NCI-H345 (cell line): Measurements from ENCODE around the gene TUBGCP6.

ENCODE experiments used
- DNase-seq: peaks from one replicate; lab custom pipeline; 2025; lab: John Stamatoyannopoulos, UW

The TUBGCP6 gene

GRCh38 chr22:50194037-50194805, 50.6 kb downstream of the TUBGCP6 start:
- no peak for DNase-seq

- no peak for DNase-seq
These were observed 51.2 kb downstream of the TUBGCP6 start for GRCh38 chr22:50193621-50194020.

- DNase-seq = no peak
These were observed 52.2 kb downstream of the TUBGCP6 start for GRCh38 chr22:50192436-50193204.

GRCh38 chr22:50190941-50191741, 53.7 kb downstream of the TUBGCP6 start:
- DNase-seq = no peak

- DNase-seq = peak; percentile 65
These were observed 54.5 kb downstream of the TUBGCP6 start for GRCh38 chr22:50190182-50190940.

GRCh38 chr22:50189849-50190181, 55.0 kb downstream of the TUBGCP6 start:
- peak; percentile 60 for DNase-seq

- peak; percentile 71 for DNase-seq
These were observed 55.5 kb downstream of the TUBGCP6 start for GRCh38 chr22:50189184-50189848.

GRCh38 chr22:50188356-50188755, 56.5 kb downstream of the TUBGCP6 start:
- DNase-seq = no peak

GRCh38 chr22:50186761-50187523, 57.9 kb downstream of the TUBGCP6 start:
- DNase-seq = peak; percentile 18

GRCh38 chr22:50186181-50186714, 58.6 kb downstream of the TUBGCP6 start:
- no peak for DNase-seq

GRCh38 chr22:50185375-50186087, 59.3 kb downstream of the TUBGCP6 start, which contains the start of gene TRABD:
TRABD (plus strand) TSS chr22:50185913; CDS start chr22:50193061, 7,148 bp downstream.
- peak; percentile 88 for DNase-seq

- DNase-seq = no peak
These were observed 59.9 kb downstream of the TUBGCP6 start for GRCh38 chr22:50184902-50185374.

- no peak for DNase-seq
These were observed 60.6 kb downstream of the TUBGCP6 start for GRCh38 chr22:50184004-50184901.

GRCh38 chr22:50183141-50183971, 61.5 kb downstream of the TUBGCP6 start:
- DNase-seq = no peak

- DNase-seq = no peak
These were observed 62.4 kb downstream of the TUBGCP6 start for GRCh38 chr22:50182176-50183081.
